PFSK-1 (cell line): ENCODE results near the gene FARS2.

Experiments used
- POLR2AphosphoS5 ChIP-seq: IDR thresholded peaks from 2 replicates; pipeline ENCODE4 v1.6.1; 2012; ENCODE audit warnings: low read depth, mild to moderate bottlenecking, control low read depth, low read length, moderate library complexity
- SIN3A ChIP-seq: IDR thresholded peaks from 2 replicates; pipeline ENCODE4 v1.6.1; 2012; ENCODE audit warnings: mild to moderate bottlenecking, low read length, moderate library complexity, borderline replicate concordance; ENCODE audit not compliant: insufficient read depth
- TAF1 ChIP-seq: IDR thresholded peaks from 2 replicates; pipeline ENCODE4 v1.6.1; 2012; ENCODE audit warnings: low read length, control low read depth, borderline replicate concordance; ENCODE audit not compliant: insufficient read depth

- TF ChIP-seq TAF1 (no peak), SIN3A (no peak), POLR2AphosphoS5 (no peak)
Measured at GRCh38 chr6:5554226-5554625, 292.9 kb downstream of the FARS2 start.
